ENCODE measurements around the gene GBF1. TPM values are rescaled to one million over a fixed set of nuclear protein-coding genes. Genes with fewer than 3 reads are reported as not detected.

Gene GBF1
- total RNA-seq, 4 donors from 2014 or later, result 34.0 to 68.3 (median 53.5) TPM

- 95 to 96% methylated on average over 9 to 11 of the region's 13 CpGs for WGBS, 2 donors
- Histone ChIP-seq H3K4me3 (replicated peaks in 1 of 3) (no peak overlapping the region), H3K4me1 (peaks cover 29 to 36% of the 10 kb centered on the region in 2 donors), H3K9me3 (no peaks in the 10 kb centered on the region), H3K36me3 (peaks cover 0 to 6% of the 10 kb centered on the region in 2 donors), H3K27ac (no peak overlapping the region), H3K27me3 (no peaks in the 10 kb centered on the region)
- intact Hi-C loops (cut with DNase I), result loop anchor here (10.0 kb wide), 1 partner anchor 161 kb away; no protein-coding TSS in a partner anchor
- DNase-seq, result no peak
- TF ChIP-seq POLR2A (IDR thresholded peaks at IDR 0.05) (no peak), CTCF (IDR thresholded peaks at IDR 0.05) (no peak)
These were observed 178.1 kb downstream of the GBF1 start for GRCh38 chr10:102423372-102423968.

- Histone ChIP-seq H3K27me3 (no peaks in the 10 kb centered on the region), H3K4me3 (replicated peaks in 1 of 3) (no peak overlapping the region), H3K4me1 (peaks cover 26 to 33% of the 10 kb centered on the region in 2 donors), H3K27ac (no peak overlapping the region), H3K36me3 (peaks cover 0 to 6% of the 10 kb centered on the region in 2 donors), H3K9me3 (no peaks in the 10 kb centered on the region)
- intact Hi-C loops (cut with DNase I), result loop anchor here (10.0 kb wide), 1 partner anchor 161 kb away; no protein-coding TSS in a partner anchor
- 86 to 92% methylated on average over 7 to 9 of the region's 9 CpGs for WGBS, 2 donors
- TF ChIP-seq CTCF (IDR thresholded peaks at IDR 0.05), result no peak
- no peak for TF ChIP-seq POLR2A (IDR thresholded peaks at IDR 0.05)
- DNase-seq, result no peak
These were observed 178.8 kb downstream of the GBF1 start for GRCh38 chr10:102424145-102424544.

- Histone ChIP-seq H3K27me3 (no peaks in the 10 kb centered on the region), H3K27ac (no peak overlapping the region), H3K4me3 (replicated peaks in 1 of 3) (no peak overlapping the region), H3K36me3 (peaks cover 0 to 6% of the 10 kb centered on the region in 2 donors), H3K4me1 (peaks cover 19 to 25% of the 10 kb centered on the region in 2 donors), H3K9me3 (no peaks in the 10 kb centered on the region)
- WGBS, 2 donors, result 97% methylated on average over 4 to 6 of the region's 6 CpGs
- no peak for DNase-seq
- intact Hi-C loops (cut with DNase I), result loop anchor here (10.0 kb wide), 1 partner anchor 160 kb away; no protein-coding TSS in a partner anchor
- TF ChIP-seq POLR2A (IDR thresholded peaks at IDR 0.05) (no peak), CTCF (IDR thresholded peaks at IDR 0.05) (no peak)
These were observed 179.6 kb downstream of the GBF1 start for GRCh38 chr10:102424916-102425315.

GRCh38 chr10:102425444-102425843, 180.1 kb downstream of the GBF1 start:
- H3K36me3 ChIP-seq, result peaks cover 0 to 6% of the 10 kb centered on the region in 2 donors
- no peak overlapping the region for H3K27ac ChIP-seq
- peaks cover 15 to 20% of the 10 kb centered on the region in 2 donors for H3K4me1 ChIP-seq
- intact Hi-C loops (cut with DNase I), result loop anchor here (10.0 kb wide), 1 partner anchor 159 kb away; no protein-coding TSS in a partner anchor
- TF ChIP-seq CTCF (IDR thresholded peaks at IDR 0.05), result no peak
- no peak for TF ChIP-seq POLR2A (IDR thresholded peaks at IDR 0.05)
- H3K27me3 ChIP-seq, result no peaks in the 10 kb centered on the region
- no peaks in the 10 kb centered on the region for H3K9me3 ChIP-seq
- no peak for DNase-seq
- no peak overlapping the region for H3K4me3 ChIP-seq (replicated peaks in 1 of 3)
- 75 to 100% methylated on average over 1 of the region's 1 CpG for WGBS, 2 donors

GRCh38 chr10:102426803-102427287, 181.5 kb downstream of the GBF1 start:
- no peak for TF ChIP-seq POLR2A (IDR thresholded peaks at IDR 0.05)
- TF ChIP-seq CTCF (IDR thresholded peaks at IDR 0.05), result no peak
- Histone ChIP-seq H3K9me3 (no peaks in the 10 kb centered on the region), H3K27ac (no peak overlapping the region), H3K27me3 (no peaks in the 10 kb centered on the region), H3K4me3 (replicated peaks in 1 of 3) (no peak overlapping the region), H3K4me1 (peaks cover 20 to 26% of the 10 kb centered on the region in 2 donors), H3K36me3 (peaks cover 0 to 6% of the 10 kb centered on the region in 2 donors)
- 89 to 93% methylated on average over 7 of the region's 7 CpGs for WGBS, 2 donors
- intact Hi-C loops (cut with DNase I), result loop anchor here (10.0 kb wide), 1 partner anchor 158 kb away; no protein-coding TSS in a partner anchor
- no peak for DNase-seq

Data from thyroid gland (tissue), 4 donors.